K562 (cell line): ENCODE results near the gene HOXB6. TPM values are rescaled to one million over a fixed set of nuclear protein-coding genes. Genes with fewer than 3 reads are reported as not detected.
A peak's percentile ranks its signal among the peaks of the same experiment; 100 is the strongest.

ENCODE experiments used
- ATAC-seq: fragments of 200-7000 bp; cut with Tn5 transposase; 3 replicates; pipeline ENCODE4 v1.9.1; 2020; ENCODE audit warnings: moderate library complexity
- BruUV-seq: library from RNA; stranded (reverse); fragments of 400-500 nt; replicated peaks from 2 replicates; lab custom pipeline; 2021; lab: Mats Ljungman, UMichigan
- CTCF ChIA-PET: fragments of 300-600 bp; formaldehyde crosslinking; extraction: SDS; loops from one replicate; lab custom pipeline; 2021; ENCODE audit warnings: low intra/inter-chr PET ratio; lab: Yijun Ruan, JAX
- POLR2A ChIA-PET: fragments of 300-600, 350-650 bp; sonication (Branson Sonifier 250); formaldehyde crosslinking; extraction: SDS; loops from one replicate; lab custom pipeline; 2021; ENCODE audit warnings: antibody characterized with exemption, inconsistent platforms; lab: Yijun Ruan, JAX
- DNase-seq, 4 experiments: peaks; one replicate each; pipeline versions ENCODE4 v3.0.0 to v3.0.0-alpha.2; 2011 to 2018; ENCODE audit warnings: low spot score in 3 of 4, mixed read lengths in 3 of 4; ENCODE audit errors: extremely low read depth in 1 of 4
- FAIRE-seq: peaks from 2 replicates; lab custom pipeline; 2011; peaks lifted over from hg19 to GRCh38; lab: Jason Lieb, UNC
- H2AFZ ChIP-seq: 2 replicates; pipeline ENCODE4 v1.6.0; 2011; ENCODE audit warnings: low read depth, low read length, control low read depth, inconsistent platforms
- H3K27ac ChIP-seq: fragments of 200-600 bp; 3 replicates; pipeline ENCODE4 v1.8.0; 2011; ENCODE audit warnings: low read depth, mild to moderate bottlenecking, control low read depth, inconsistent platforms, low read length, moderate library complexity, mixed read lengths; ENCODE audit errors: extremely low read depth
- H3K27me3 ChIP-seq, 2 experiments: fragments of 300-600 bp in 1 of 2; 2 replicates in 1 of 2; 3 replicates in 1 of 2; pipeline versions ENCODE4 v1.6.0 to v1.8.0; 2011; ENCODE audit warnings: inconsistent platforms in 2 of 2, low read length in 2 of 2, mild to moderate bottlenecking in 1 of 2, mixed read lengths in 1 of 2, moderate library complexity in 1 of 2; ENCODE audit not compliant: control insufficient read depth in 2 of 2, insufficient read depth in 2 of 2
- H3K36me3 ChIP-seq: fragments of 300-600 bp; 3 replicates; pipeline ENCODE4 v1.8.0; 2011; ENCODE audit warnings: mild to moderate bottlenecking, low read length, inconsistent platforms; ENCODE audit not compliant: control insufficient read depth, insufficient read depth
- H3K4me1 ChIP-seq, 2 experiments: fragments of 200-600 bp in 1 of 2; replicated peaks in 1 of 2; 2 replicates in 1 of 2; 3 replicates in 1 of 2; pipeline versions ENCODE4 v1.5.1 to v1.8.0; 2011; ENCODE audit warnings: inconsistent platforms in 2 of 2, low read length in 2 of 2, mild to moderate bottlenecking in 1 of 2, mixed read lengths in 1 of 2, moderate library complexity in 1 of 2; ENCODE audit not compliant: control insufficient read depth in 2 of 2, insufficient read depth in 2 of 2
- H3K4me2 ChIP-seq: 2 replicates; pipeline ENCODE4 v1.6.1; 2011; ENCODE audit warnings: low read length, control low read depth, inconsistent platforms, mixed read lengths; ENCODE audit not compliant: insufficient read depth
- H3K4me3 ChIP-seq: fragments of 200-600 bp; sonication (generic), shearing (Covaris generic); 2 replicates; pipeline ENCODE4 v1.5.1; 2016; ENCODE audit warnings: control low read depth, inconsistent platforms
- H3K79me2 ChIP-seq: fragments of 200-600 bp; 3 replicates; pipeline ENCODE4 v1.8.0; 2011; ENCODE audit warnings: low read length, inconsistent platforms; ENCODE audit not compliant: control insufficient read depth, insufficient read depth
- H3K9ac ChIP-seq, 2 experiments: 2 replicates each; pipeline versions ENCODE4 v1.6.0 to v1.6.1; 2011; ENCODE audit warnings: low read depth in 2 of 2, low read length in 2 of 2, control low read depth in 1 of 2, inconsistent platforms in 1 of 2, mild to moderate bottlenecking in 1 of 2, mixed read lengths in 1 of 2; ENCODE audit not compliant: insufficient read depth in 1 of 2
- H3K9me1 ChIP-seq: one replicate; pipeline ENCODE4 v1.6.0; 2011; ENCODE audit warnings: inconsistent platforms, mild to moderate bottlenecking, low read length, moderate library complexity; ENCODE audit not compliant: control insufficient read depth, insufficient read depth
- H3K9me3 ChIP-seq: replicated peaks from 2 replicates; pipeline ENCODE4 v1.5.1; 2011; ENCODE audit warnings: low read depth, low read length, inconsistent platforms; ENCODE audit not compliant: control insufficient read depth, insufficient read depth
- H4K20me1 ChIP-seq: replicated peaks from 2 replicates; pipeline ENCODE4 v1.6.1; 2011; ENCODE audit warnings: low read length, inconsistent platforms, mixed read lengths; ENCODE audit not compliant: control insufficient read depth, insufficient read depth
- BDP1 ChIP-seq: IDR thresholded peaks from 3 replicates; pipeline ENCODE4 v1.6.1; 2011; ENCODE audit not compliant: insufficient read length, insufficient read depth
- COPS2 ChIP-seq: fragments of 450-650 bp; conservative IDR thresholded peaks from 2 replicates; pipeline ENCODE4 v1.6.1; 2016; ENCODE audit warnings: mild to moderate bottlenecking, moderate library complexity
- E2F3 ChIP-seq: fragments of 250-450 bp; sonication (Bioruptor Pico); IDR thresholded peaks from 2 replicates; pipeline ENCODE4 v1.4.0; 2020; ENCODE audit warnings: mild to moderate bottlenecking
- JUNB ChIP-seq: fragments of 450-650 bp; formaldehyde crosslinking; conservative IDR thresholded peaks from 2 replicates; pipeline ENCODE4 v1.4.0; 2020; ENCODE audit warnings: mild to moderate bottlenecking
- KAT7 ChIP-seq: sonication (generic); formaldehyde crosslinking; IDR thresholded peaks from 2 replicates; pipeline ENCODE4 v1.8.0; 2022; ENCODE audit warnings: missing genetic modification reagents, mild to moderate bottlenecking, borderline replicate concordance
- MAFK ChIP-seq: IDR thresholded peaks from 2 replicates; pipeline ENCODE4 v1.6.1; 2011; ENCODE audit warnings: low read length, improper control_type of control experiment
- NCOA6 ChIP-seq: fragments of 450-650 bp; IDR thresholded peaks from 2 replicates; pipeline ENCODE4 v1.6.1; 2017; ENCODE audit warnings: mild to moderate bottlenecking
- NFRKB ChIP-seq: fragments of 450-650 bp; IDR thresholded peaks from 2 replicates; pipeline ENCODE4 v1.6.1; 2016; ENCODE audit warnings: low read depth
- PHF8 ChIP-seq: fragments of 200-600 bp; sonication (generic); IDR thresholded peaks from 2 replicates; pipeline ENCODE4 v1.6.1; 2012; ENCODE audit warnings: mixed run types, mild to moderate bottlenecking, inconsistent platforms, low read length, moderate library complexity, borderline replicate concordance
- ZFPM2 ChIP-seq: fragments of 250-450 bp; sonication (Bioruptor Pico); IDR thresholded peaks from 2 replicates; pipeline ENCODE4 v1.5.1; 2022; ENCODE audit warnings: mild to moderate bottlenecking
- WGBS: fragments of 100-300 bp; shearing (Covaris generic); methylation state at CpG from one replicate; pipeline ENCODE4 v1.1.6; 2016; ENCODE audit warnings: low coverage, mixed read lengths; ENCODE audit not compliant: insufficient coverage; ENCODE audit errors: missing lambda C conversion rate; 5-methylcytosine and 5-hydroxymethylcytosine counted together
- in situ Hi-C: fragments of 300-500 bp; cut with MboI; formaldehyde crosslinking; loops from 4 replicates; pipeline ENCODE4 v1.15.0; 2018; ENCODE audit warnings: inconsistent platforms, mixed read lengths
- intact Hi-C: fragments of 100-400 bp; cut with micrococcal nuclease; formaldehyde crosslinking; loops from 2 replicates; pipeline ENCODE4 v1.14.2; 2022
- polyA plus RNA-seq, 8 experiments: library from polyadenylated mRNA; depleted of rRNA in 4 of 8; stranded (reverse) in 5 of 8; unstranded in 3 of 8; fragments of >200 nt; fragmentation: Nextera tagmentation in 2 of 8; fragmentation: Illumina TruSeq in 1 of 8; extraction: Ambion mirVana in 2 of 8; extraction: Trizol in 1 of 8; gene quantifications; 2 replicates each; pipeline versions ENCODE4 v1.2.1 to v1.2.3, GENCODE V29; 2011 to 2014; ENCODE audit warnings: inconsistent platforms in 1 of 8, missing spikeins in 1 of 8
- total RNA-seq, 7 experiments: library from RNA; depleted of rRNA in 6 of 7; stranded (reverse); fragments of >200 nt in 6 of 7; fragmentation: Illumina TruSeq in 2 of 7; extraction: Trizol in 2 of 7; gene quantifications; 2 replicates each; pipeline versions ENCODE4 v1.2.1 to v1.2.3, GENCODE V29; 2011 to 2021; ENCODE audit warnings: low replicate concordance in 1 of 7
- TF ChIP-seq, protein P1 (sequence below), 2 experiments: fragments of 450-650 bp in 1 of 2; sonication (generic) in 1 of 2; formaldehyde crosslinking in 1 of 2; IDR thresholded peaks; 2 replicates each; pipeline versions ENCODE4 v1.7.1 to v1.9.0; 2016 to 2022; ENCODE audit warnings: inconsistent platforms in 1 of 2, mild to moderate bottlenecking in 1 of 2, missing genetic modification reagents in 1 of 2
- TF ChIP-seq, protein P2 (sequence below): fragments of 450-650 bp; formaldehyde crosslinking; IDR thresholded peaks from 2 replicates; pipeline ENCODE4 v1.4.0; 2020; ENCODE audit warnings: mild to moderate bottlenecking, moderate library complexity

HOXB6 gene
- total and polyA plus RNA-seq, 9 of the 15 experiments (the other 6 are each of a cell fraction or from before 2014, with no cell fraction given): 1.2 to 14.8 (median 4.9) TPM

DNA sequence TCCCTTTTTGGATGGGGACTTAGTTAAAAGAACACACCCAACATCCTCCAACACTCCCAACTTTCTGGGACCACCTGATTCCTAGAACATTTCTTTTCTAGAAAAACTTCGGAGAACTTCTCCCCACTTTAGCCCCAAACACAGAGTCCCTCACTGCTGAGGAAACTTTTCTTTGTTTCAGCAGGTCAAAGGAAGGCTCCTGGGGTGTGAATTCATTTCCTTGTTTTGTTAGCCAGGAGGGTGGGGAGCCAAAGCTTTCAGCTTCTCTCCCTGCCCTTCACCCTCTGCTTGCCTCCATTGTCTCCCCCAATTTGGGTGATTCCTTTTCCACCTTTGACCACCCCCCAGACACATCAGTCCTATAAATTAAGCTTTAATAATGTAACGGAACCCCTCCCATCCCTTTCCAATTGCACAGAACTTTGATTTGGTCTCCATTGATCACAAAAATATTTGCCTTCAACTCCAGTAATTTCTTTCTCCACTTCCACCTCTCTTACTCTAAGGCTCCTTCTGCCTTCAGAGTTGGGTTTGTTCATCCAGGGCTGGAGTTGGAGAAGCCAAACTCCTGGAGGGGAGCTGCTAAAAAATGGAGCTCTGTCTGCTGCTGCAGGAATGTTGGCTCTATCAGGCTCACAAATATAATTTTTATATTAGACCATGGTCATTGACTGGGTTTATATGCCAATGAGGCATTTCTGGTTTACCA lies 37.0 kb downstream of the HOXB6 start:
- in situ Hi-C loops: no loop called here
- DNase-seq: no peak
- peaks cover 68% of the 10 kb centered on the region for H3K79me2 ChIP-seq
- TF ChIP-seq, protein P1, sequence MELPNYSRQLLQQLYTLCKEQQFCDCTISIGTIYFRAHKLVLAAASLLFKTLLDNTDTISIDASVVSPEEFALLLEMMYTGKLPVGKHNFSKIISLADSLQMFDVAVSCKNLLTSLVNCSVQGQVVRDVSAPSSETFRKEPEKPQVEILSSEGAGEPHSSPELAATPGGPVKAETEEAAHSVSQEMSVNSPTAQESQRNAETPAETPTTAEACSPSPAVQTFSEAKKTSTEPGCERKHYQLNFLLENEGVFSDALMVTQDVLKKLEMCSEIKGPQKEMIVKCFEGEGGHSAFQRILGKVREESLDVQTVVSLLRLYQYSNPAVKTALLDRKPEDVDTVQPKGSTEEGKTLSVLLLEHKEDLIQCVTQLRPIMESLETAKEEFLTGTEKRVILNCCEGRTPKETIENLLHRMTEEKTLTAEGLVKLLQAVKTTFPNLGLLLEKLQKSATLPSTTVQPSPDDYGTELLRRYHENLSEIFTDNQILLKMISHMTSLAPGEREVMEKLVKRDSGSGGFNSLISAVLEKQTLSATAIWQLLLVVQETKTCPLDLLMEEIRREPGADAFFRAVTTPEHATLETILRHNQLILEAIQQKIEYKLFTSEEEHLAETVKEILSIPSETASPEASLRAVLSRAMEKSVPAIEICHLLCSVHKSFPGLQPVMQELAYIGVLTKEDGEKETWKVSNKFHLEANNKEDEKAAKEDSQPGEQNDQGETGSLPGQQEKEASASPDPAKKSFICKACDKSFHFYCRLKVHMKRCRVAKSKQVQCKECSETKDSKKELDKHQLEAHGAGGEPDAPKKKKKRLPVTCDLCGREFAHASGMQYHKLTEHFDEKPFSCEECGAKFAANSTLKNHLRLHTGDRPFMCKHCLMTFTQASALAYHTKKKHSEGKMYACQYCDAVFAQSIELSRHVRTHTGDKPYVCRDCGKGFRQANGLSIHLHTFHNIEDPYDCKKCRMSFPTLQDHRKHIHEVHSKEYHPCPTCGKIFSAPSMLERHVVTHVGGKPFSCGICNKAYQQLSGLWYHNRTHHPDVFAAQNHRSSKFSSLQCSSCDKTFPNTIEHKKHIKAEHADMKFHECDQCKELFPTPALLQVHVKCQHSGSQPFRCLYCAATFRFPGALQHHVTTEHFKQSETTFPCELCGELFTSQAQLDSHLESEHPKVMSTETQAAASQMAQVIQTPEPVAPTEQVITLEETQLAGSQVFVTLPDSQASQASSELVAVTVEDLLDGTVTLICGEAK (IDR thresholded peaks at IDR 0.05): no peak
- TF ChIP-seq, protein P1 (CRISPR knock-in tag; IDR thresholded peaks at IDR 0.05): no peak
- TF ChIP-seq E2F3 (CRISPR knock-in tag) (no peak), PHF8 (no peak), BDP1 (no peak), COPS2 (no peak), NCOA6 (no peak), ZFPM2 (CRISPR knock-in tag) (no peak), KAT7 (no peak), MAFK (no peak), NFRKB (no peak), JUNB (CRISPR knock-in tag) (no peak)
- TF ChIP-seq, protein P2, sequence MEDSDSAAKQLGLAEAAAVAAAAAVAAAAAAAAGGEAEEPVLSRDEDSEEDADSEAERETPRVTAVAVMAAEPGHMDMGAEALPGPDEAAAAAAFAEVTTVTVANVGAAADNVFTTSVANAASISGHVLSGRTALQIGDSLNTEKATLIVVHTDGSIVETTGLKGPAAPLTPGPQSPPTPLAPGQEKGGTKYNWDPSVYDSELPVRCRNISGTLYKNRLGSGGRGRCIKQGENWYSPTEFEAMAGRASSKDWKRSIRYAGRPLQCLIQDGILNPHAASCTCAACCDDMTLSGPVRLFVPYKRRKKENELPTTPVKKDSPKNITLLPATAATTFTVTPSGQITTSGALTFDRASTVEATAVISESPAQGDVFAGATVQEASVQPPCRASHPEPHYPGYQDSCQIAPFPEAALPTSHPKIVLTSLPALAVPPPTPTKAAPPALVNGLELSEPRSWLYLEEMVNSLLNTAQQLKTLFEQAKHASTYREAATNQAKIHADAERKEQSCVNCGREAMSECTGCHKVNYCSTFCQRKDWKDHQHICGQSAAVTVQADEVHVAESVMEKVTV (CRISPR knock-in tag): no peak

More for the DNA sequence above, 37.0 kb downstream of the HOXB6 start:
- WGBS: 87% methylated on average over 1 of the region's 2 CpGs
- no peak for FAIRE-seq
- ChIA-PET POLR2A (interaction anchor here (0.5 to 3.9 kb wide), 5 partner anchors 11 to 1221 kb away, joined by 3 to 21 read pairs (median 4); no protein-coding TSS in a partner anchor), CTCF (no interaction called here)
- peaks cover 95% of the 10 kb centered on the region; the same call in 2 of the 3 replicates for H3K36me3 ChIP-seq
- H3K27ac ChIP-seq: no peak overlapping the region
- ATAC-seq: no peak
- intact Hi-C loops: no loop called here
- H3K9me1 ChIP-seq: peaks cover 3% of the 10 kb centered on the region
- BruUV-seq: no TSS peak
- no peaks in the 10 kb centered on the region for H3K27me3 ChIP-seq
- H3K9me3 ChIP-seq: no peaks in the 10 kb centered on the region
- no peak overlapping the region for H3K4me3 ChIP-seq
- no peaks in the 10 kb centered on the region; the same call in 1 of the 2 replicates for H4K20me1 ChIP-seq
- H3K4me2 ChIP-seq: no peak overlapping the region
- peaks cover 36% of the 10 kb centered on the region in 2 experiments for H3K4me1 ChIP-seq
- H2AFZ ChIP-seq: no peak overlapping the region
- H3K9ac ChIP-seq: peak overlapping the region in 1 of 2 experiments; percentile 5; a peak in 1 of 4 replicates
